ENCODE data around the gene THRB.

DNA sequence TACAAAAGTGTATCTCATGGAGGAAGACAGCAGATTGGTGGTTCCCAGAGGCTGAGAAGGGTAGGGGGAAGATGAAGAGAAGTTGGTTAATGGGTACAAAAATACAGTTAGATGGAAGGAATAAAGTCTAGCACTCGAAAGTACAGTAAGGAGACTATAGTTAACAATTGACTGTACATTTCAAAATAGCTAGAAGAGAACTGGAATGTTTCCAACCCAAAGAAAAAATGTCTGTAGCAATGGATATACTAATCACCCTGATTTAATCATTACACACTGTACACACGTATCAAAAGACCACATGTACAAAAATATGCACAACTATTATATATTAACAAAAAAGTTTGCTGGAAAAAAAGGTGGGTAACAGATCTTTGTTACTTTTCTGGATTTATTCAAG, 57.3 kb downstream of the THRB start:
- no peak for TF ChIP-seq POLR2A (IDR thresholded peaks at IDR 0.05)
- TF ChIP-seq, protein P1, sequence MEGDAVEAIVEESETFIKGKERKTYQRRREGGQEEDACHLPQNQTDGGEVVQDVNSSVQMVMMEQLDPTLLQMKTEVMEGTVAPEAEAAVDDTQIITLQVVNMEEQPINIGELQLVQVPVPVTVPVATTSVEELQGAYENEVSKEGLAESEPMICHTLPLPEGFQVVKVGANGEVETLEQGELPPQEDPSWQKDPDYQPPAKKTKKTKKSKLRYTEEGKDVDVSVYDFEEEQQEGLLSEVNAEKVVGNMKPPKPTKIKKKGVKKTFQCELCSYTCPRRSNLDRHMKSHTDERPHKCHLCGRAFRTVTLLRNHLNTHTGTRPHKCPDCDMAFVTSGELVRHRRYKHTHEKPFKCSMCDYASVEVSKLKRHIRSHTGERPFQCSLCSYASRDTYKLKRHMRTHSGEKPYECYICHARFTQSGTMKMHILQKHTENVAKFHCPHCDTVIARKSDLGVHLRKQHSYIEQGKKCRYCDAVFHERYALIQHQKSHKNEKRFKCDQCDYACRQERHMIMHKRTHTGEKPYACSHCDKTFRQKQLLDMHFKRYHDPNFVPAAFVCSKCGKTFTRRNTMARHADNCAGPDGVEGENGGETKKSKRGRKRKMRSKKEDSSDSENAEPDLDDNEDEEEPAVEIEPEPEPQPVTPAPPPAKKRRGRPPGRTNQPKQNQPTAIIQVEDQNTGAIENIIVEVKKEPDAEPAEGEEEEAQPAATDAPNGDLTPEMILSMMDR (IDR thresholded peaks at IDR 0.05) = no peak
